Measurements from ENCODE around the gene SORBS2. TPM values are rescaled to one million over a fixed set of nuclear protein-coding genes. Genes with fewer than 3 reads are reported as not detected.

The SORBS2 gene
- total RNA-seq, 2 experiments from 2014 or later, result not detected

DNA sequence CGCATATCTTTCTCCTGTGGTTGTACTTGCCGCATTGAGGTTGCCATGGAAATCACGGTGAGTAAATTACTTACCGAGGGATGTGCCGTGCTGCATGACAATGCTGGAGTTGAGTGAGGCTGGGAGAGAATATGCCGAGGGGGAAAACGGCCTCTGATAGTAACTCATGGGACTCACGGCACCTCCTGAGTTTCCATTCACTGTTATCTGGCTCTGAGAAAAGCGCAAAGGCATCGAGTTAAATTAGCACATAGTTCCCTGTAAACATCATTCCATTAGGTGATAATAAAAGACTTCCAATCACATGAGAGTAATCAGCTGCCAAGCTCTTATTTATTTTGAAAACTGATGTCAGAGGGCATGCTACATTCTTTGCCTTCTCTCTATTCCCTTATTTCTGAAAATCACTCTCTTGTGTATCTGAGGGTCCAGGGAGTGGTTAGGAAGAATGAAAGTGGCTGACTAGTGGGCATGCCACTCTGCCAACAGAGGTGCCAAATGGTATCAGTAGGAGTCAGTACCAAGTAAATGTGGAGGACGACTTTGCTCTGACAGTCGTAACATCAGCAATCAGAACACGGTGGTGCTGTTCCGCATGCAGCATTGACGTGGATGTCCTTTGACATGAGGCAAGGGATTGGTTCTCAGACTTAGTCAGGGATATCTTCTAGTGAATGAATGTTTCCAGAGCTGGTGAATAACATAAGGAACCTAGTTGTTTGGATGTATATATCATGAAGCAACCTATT lies 149.8 kb downstream of the SORBS2 start:
- no peaks in the 10 kb centered on the region for H3K9me3 Mint-ChIP-seq
- POLR2A ChIA-PET, result no interaction called here
- Histone ChIP-seq H3K4me1 (ENCODE audit: insufficient read depth, low read length) (no peaks in the 10 kb centered on the region), H3K27ac (ENCODE audit: low read depth in 1 of 2, low read length in 2 of 2) (no peak overlapping the region), H3K27me3 (ENCODE audit: control insufficient read depth in 1 of 2, insufficient read depth in 2 of 2, low read length in 2 of 2) (no peaks in the 10 kb centered on the region), H3K36me3 (ENCODE audit: insufficient read depth, low read length) (no peaks in the 10 kb centered on the region), H3K9me3 (ENCODE audit: control insufficient read depth in 1 of 2, insufficient read depth in 1 of 2, low read length in 2 of 2) (no peaks in the 10 kb centered on the region), H3K4me3 (ENCODE audit: low read length) (no peak overlapping the region)
- no peak for ATAC-seq (ENCODE audit: poor library complexity)
- H3K4me3 Mint-ChIP-seq, result no peak overlapping the region
- intact Hi-C loops (cut with DNase I, micrococcal nuclease), result no loop called here
- no peaks in the 10 kb centered on the region for H3K36me3 Mint-ChIP-seq (ENCODE audit: low read depth)
- no peak overlapping the region for H3K27ac Mint-ChIP-seq
- CTCF ChIA-PET, result no interaction called here
- no peaks in the 10 kb centered on the region for H3K4me1 Mint-ChIP-seq (ENCODE audit: low read depth)
- TF ChIP-seq, protein P1, sequence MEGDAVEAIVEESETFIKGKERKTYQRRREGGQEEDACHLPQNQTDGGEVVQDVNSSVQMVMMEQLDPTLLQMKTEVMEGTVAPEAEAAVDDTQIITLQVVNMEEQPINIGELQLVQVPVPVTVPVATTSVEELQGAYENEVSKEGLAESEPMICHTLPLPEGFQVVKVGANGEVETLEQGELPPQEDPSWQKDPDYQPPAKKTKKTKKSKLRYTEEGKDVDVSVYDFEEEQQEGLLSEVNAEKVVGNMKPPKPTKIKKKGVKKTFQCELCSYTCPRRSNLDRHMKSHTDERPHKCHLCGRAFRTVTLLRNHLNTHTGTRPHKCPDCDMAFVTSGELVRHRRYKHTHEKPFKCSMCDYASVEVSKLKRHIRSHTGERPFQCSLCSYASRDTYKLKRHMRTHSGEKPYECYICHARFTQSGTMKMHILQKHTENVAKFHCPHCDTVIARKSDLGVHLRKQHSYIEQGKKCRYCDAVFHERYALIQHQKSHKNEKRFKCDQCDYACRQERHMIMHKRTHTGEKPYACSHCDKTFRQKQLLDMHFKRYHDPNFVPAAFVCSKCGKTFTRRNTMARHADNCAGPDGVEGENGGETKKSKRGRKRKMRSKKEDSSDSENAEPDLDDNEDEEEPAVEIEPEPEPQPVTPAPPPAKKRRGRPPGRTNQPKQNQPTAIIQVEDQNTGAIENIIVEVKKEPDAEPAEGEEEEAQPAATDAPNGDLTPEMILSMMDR (IDR thresholded peaks at IDR 0.05), result no peak
- peaks cover 19% of the 10 kb centered on the region for H3K27me3 Mint-ChIP-seq
- no peak for DNase-seq

DNA sequence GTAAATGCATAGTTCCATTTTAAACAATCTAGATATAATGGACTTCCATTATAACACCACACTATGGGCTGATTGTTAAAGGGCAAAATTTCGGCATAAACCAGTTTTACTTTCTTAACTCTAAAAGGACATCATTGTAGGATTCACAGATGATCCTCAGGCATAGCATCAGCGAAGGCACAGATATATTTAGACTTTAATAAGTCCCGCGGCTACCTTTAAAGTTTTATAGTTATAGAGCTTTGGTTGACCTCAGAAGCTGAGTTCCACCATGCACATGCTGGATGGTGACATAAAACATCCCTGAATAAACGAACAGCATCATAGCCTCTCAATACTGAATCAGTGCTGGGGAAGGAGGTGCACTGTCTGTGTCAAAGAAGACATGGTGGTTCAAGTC lies 151.7 kb downstream of the SORBS2 start:
- H3K36me3 Mint-ChIP-seq (ENCODE audit: low read depth), result no peaks in the 10 kb centered on the region
- intact Hi-C loops (cut with DNase I, micrococcal nuclease), result no loop called here
- no peak overlapping the region for H3K4me3 Mint-ChIP-seq
- ChIA-PET POLR2A (no interaction called here), CTCF (no interaction called here)
- no peak overlapping the region for H3K27ac Mint-ChIP-seq
- H3K4me1 ChIP-seq (ENCODE audit: insufficient read depth, low read length), result no peaks in the 10 kb centered on the region
- no peaks in the 10 kb centered on the region for H3K36me3 ChIP-seq (ENCODE audit: insufficient read depth, low read length)
- ATAC-seq (ENCODE audit: poor library complexity), result no peak
- TF ChIP-seq, protein P1 (IDR thresholded peaks at IDR 0.05), result no peak
- no peaks in the 10 kb centered on the region for H3K9me3 ChIP-seq (ENCODE audit: control insufficient read depth in 1 of 2, insufficient read depth in 1 of 2, low read length in 2 of 2)
- H3K27ac ChIP-seq (ENCODE audit: low read depth in 1 of 2, low read length in 2 of 2), result no peak overlapping the region
- no peak overlapping the region for H3K4me3 ChIP-seq (ENCODE audit: low read length)
- no peak for DNase-seq
- no peaks in the 10 kb centered on the region for H3K4me1 Mint-ChIP-seq (ENCODE audit: low read depth)
- no peaks in the 10 kb centered on the region for H3K27me3 ChIP-seq (ENCODE audit: control insufficient read depth in 1 of 2, insufficient read depth in 2 of 2, low read length in 2 of 2)
- no peaks in the 10 kb centered on the region for H3K9me3 Mint-ChIP-seq
- H3K27me3 Mint-ChIP-seq, result peaks cover 8% of the 10 kb centered on the region

DNA sequence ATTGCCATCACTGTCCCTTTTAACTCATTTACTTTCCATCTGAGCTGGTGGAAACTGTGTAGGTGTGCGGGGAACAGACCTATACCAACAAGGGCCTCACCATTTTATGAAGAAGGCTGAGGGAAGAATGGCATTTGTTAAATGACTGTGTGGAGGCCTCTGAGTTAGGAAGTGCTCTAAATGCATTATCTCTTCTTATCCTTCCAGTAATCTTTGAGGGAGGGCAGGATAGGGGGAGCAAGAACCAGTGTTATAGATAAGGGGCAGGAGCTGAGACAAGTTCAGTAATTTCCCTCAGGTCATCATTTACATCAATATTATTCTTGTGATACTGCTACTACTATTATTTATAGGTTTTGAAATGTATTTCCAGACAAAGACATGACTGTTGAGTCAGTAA lies 154.3 kb downstream of the SORBS2 start:
- Mint-ChIP-seq H3K27me3 (peaks cover 5% of the 10 kb centered on the region), H3K4me1 (ENCODE audit: low read depth) (no peaks in the 10 kb centered on the region), H3K36me3 (ENCODE audit: low read depth) (no peaks in the 10 kb centered on the region), H3K27ac (no peak overlapping the region), H3K4me3 (no peak overlapping the region), H3K9me3 (no peaks in the 10 kb centered on the region)
- no peak overlapping the region for H3K27ac ChIP-seq (ENCODE audit: low read depth in 1 of 2, low read length in 2 of 2)
- DNase-seq (no peak), ATAC-seq (ENCODE audit: poor library complexity) (no peak)
- H3K4me1 ChIP-seq (ENCODE audit: insufficient read depth, low read length), result no peaks in the 10 kb centered on the region
- H3K27me3 ChIP-seq (ENCODE audit: control insufficient read depth in 1 of 2, insufficient read depth in 2 of 2, low read length in 2 of 2), result no peaks in the 10 kb centered on the region
- no peak overlapping the region for H3K4me3 ChIP-seq (ENCODE audit: low read length)
- TF ChIP-seq, protein P1 (IDR thresholded peaks at IDR 0.05), result no peak
- POLR2A ChIA-PET, result no interaction called here
- intact Hi-C loops (cut with DNase I, micrococcal nuclease), result no loop called here
- H3K9me3 ChIP-seq (ENCODE audit: control insufficient read depth in 1 of 2, insufficient read depth in 1 of 2, low read length in 2 of 2), result no peaks in the 10 kb centered on the region
- H3K36me3 ChIP-seq (ENCODE audit: insufficient read depth, low read length), result no peaks in the 10 kb centered on the region
- CTCF ChIA-PET, result no interaction called here
